HG02759 (cell line): ENCODE results near the gene LRRN4CL.
A peak's percentile ranks its signal among the peaks of the same experiment; 100 is the strongest.
"Not testable (repeated sequence)": the region's sequence is repeated elsewhere in the genome, so short reads cannot be mapped to it uniquely, and the experiment has no call there.

ENCODE experiments used
- ATAC-seq: cut with Tn5 transposase; IDR thresholded peaks from one replicate; pipeline ENCODE4 v1.9.1; 2021; ENCODE audit warnings: mild to moderate bottlenecking, moderate library complexity; ENCODE audit not compliant: unreplicated experiment

Gene LRRN4CL

GRCh38 chr11:62677156-62677555, 12.2 kb downstream of the LRRN4CL start:
- no peak for ATAC-seq

- ATAC-seq = no peak
Observed at GRCh38 chr11:62676698-62677097, 12.6 kb downstream of the LRRN4CL start.

GRCh38 chr11:62675415-62675814, 13.9 kb downstream of the LRRN4CL start:
- not testable (repeated sequence) for ATAC-seq

DNA sequence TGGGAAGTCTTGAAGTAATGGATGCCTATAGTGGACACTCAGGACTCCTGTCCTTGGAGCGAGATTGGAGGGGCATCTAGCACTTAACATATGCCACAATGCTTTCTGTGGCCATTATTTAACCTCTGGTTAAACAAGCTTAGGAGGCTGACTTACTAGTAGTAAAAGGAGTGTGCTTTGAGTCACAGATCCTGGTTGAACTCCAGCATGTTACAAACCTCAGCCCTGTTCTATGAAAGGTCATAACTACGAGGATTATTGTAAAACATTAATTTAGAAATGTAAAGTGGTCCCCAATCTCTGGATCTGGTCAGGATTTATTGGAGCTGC, 16.2 kb downstream of the LRRN4CL start:
- ATAC-seq = no peak

GRCh38 chr11:62671608-62672389, 17.5 kb downstream of the LRRN4CL start, which contains the start of the genes LBHD1 and UQCC3:
LBHD1 (minus strand) TSS chr11:62672267; CDS start chr11:62670031, 2,236 bp downstream.
UQCC3 (plus strand) TSS chr11:62671673; CDS start chr11:62671746, 73 bp downstream.
- peak; percentile 64 for ATAC-seq

DNA sequence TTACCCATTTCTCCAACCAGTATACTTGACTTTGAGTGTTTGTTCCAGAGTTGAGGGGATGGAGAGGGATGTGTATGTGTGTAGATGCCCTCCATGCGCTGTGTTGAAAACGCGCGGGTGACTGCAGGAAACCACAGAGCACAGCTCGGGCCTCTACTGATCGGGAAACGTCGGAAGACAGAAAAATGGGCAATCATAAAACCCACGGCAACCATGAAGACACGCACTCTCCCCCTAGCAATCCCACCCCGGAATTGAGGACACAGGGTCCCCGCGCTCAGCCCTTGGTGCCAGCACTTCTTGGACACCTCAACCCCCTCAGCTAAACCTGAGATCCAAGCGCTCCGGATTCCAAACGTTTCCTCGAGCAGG, 18.1 kb downstream of the LRRN4CL start:
- no peak for ATAC-seq

GRCh38 chr11:62669420-62670161, 19.7 kb downstream of the LRRN4CL start:
- ATAC-seq = no peak

DNA sequence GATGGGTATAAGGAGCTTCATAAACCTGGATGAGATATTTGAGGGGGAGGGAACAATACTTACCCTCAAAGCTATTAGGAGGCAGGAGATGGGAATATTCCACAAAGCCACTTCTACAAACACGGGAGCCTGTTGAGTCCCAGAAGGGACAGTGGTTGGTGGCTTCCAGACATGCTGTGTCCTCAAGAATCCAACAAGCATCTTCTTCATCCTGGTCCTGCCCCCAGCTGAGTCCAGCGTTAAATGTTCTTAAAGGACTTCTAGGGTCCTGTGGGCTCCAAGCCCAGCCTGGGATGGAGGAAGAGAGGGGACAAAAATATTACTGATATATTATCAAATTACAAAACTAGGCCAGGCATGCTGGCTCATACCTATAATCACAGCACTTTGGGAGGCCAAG, 21.9 kb downstream of the LRRN4CL start:
- ATAC-seq = no peak

DNA sequence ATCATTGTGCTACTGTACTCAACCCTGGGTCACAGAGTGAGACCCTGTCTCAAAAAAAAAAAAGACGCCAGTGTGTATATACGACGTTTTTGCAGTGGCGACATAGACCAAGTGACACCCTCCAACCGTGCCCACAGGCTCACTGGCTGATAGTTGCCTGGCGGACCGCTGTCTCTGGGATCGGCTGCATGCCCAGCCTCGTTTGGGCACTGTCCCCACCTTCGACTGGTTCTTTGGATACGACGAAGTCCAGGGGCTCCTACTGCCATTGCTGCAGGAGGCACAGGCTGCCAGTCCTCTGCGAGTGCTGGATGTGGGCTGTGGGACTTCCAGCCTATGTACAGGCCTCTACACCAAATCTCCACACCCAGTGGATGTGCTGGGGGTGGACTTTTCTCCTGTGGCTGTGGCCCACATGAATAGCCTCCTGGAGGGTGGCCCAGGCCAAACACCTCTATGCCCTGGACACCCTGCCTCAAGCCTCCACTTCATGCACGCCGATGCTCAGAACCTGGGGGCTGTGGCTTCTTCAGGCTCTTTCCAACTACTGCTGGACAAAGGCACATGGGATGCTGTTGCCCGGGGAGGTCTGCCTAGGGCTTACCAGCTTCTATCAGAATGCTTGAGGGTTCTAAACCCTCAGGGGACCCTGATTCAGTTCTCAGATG, 22.9 kb downstream of the LRRN4CL start:
- no peak for ATAC-seq

DNA sequence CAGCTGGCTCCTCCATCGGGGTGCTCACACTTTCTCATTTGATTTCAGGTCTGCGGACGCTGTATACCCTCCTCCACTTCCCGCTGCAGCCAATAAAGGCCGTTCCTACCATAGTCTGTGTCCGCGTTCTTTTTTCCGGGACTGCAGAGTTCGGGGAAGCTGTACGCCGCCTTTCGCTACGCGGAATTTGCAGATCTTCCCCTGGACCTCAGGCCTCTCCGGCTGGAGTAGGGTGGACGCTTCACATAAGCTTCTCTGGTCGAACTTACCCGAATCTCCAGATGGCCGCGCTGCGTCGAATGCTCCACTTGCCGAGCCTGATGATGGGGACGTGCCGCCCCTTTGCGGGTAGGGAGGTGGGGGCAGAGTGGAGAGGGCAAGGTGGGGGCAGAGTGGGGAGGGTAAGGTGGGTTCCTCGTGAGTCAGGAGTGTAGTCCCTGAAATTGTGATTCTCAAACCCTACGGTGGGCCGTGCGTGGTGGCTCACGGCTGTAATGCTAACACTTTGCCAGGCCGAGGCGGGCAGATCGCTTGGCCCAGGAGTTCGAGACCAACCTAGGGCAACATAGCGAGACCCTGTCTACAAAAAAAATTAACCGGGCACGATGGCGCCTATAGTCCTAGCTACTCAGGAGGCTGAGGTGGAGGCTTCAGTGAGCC, 23.6 kb downstream of the LRRN4CL start:
- peak; percentile 5 for ATAC-seq

DNA sequence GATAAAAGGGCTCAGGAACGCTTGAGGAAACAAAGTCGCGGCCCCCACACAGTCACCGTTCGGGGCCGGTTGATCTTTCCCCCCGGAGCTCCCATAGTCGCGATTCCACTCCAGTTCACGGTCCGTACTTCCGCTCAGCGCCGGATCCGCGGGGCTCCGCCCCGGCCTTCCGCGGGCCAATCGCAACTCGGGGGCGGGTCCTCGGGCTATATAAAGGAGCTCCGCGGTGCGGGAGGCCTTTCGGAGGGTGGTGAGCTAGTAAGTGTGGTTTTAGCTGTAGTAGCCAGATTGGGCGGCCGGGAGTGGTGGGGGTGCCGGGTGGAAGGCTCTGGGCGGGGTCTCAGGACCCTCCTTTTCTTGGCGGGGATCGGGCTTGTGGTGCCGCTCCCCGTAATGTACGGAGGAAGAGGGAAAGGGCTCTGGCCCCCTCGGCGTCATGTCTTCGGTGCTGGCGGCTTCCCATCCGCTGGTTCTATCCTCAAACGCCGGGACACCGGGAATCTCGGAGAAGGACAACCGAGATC, 24.2 kb downstream of the LRRN4CL start, which contains the start of the genes C11orf98 and CSKMT:
Gene C11orf98 (minus strand): TSS at position 136 of the 524 bp plus-strand sequence. CDS start 41 bp downstream, at position 95.
Gene CSKMT (plus strand): TSS at position 238 of the 524 bp plus-strand sequence. CDS start 568 bp downstream, outside the sequence.
- peak; percentile 89 for ATAC-seq

GRCh38 chr11:62664405-62665074, 24.8 kb downstream of the LRRN4CL start:
- peak; percentile 17 for ATAC-seq

GRCh38 chr11:62656796-62657429, 32.4 kb downstream of the LRRN4CL start:
- no peak for ATAC-seq

GRCh38 chr11:62654297-62654696, 35.0 kb downstream of the LRRN4CL start:
- no peak for ATAC-seq

DNA sequence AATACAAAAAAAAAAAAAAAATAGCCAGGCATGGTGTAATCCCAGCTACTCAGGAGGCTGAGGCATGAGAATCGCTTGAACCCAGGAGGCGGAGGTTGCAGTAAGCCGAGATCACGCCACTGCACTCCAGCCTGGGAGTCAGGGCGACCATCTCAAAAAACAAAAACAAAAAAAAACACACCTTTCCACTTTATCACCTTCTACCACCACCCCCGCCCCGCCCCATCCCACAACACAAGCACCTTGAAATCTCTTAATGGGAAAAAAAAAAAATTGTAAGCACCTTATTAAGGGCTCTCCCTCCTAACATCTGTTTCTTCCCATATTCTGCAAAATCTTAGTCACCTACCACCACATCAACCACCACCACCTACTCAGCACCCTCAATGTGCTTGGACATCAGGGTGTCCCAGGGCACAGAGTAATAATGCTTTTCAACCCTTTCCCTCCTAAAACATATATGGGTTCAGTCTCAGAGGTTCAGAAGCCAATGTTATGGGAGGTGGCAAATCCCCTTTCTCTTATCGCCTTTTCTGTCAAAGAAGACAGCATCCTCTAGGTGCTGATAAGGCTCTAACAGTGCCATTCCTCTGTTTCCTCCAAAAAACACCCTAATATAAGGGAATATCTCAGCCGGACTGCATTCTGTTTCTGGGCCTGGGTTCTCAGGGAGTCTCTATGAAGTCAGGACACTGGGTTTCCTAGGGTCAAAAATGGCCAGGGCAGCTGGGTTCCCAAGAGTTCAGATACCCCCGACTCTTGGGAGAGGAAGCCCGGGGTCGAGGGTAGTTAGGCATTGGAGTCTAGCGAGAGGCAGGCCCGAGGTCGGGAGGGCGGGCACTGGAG, 36.9 kb downstream of the LRRN4CL start:
- ATAC-seq = no peak

GRCh38 chr11:62650283-62650682, 39.0 kb downstream of the LRRN4CL start:
- not testable (repeated sequence) for ATAC-seq

GRCh38 chr11:62649486-62649885, 39.8 kb downstream of the LRRN4CL start:
- no peak for ATAC-seq

GRCh38 chr11:62648967-62649364, 40.4 kb downstream of the LRRN4CL start:
- no peak for ATAC-seq
